Astrocyte of the cerebellum (primary cell): ENCODE measurements around the gene ABHD10.

Experiments
- DNase-seq: peaks from one replicate; pipeline ENCODE4 v3.0.0-alpha.2; 2011; ENCODE audit warnings: low read depth
- H3K4me3 ChIP-seq: 2 replicates; pipeline ENCODE4 v1.5.1; 2011; ENCODE audit warnings: mild to moderate bottlenecking, low read depth, low read length, moderate library complexity
- CTCF ChIP-seq: IDR thresholded peaks from 2 replicates; pipeline ENCODE4 v1.5.1; 2012; ENCODE audit warnings: low read length, low read depth, moderate library complexity, mild to moderate bottlenecking; ENCODE audit errors: missing control alignments
- in situ Hi-C: cut with HindIII; loops from 2 replicates; pipeline ENCODE4 v1.10.0; 2017; ENCODE audit warnings: low sequenced_read_pairs

Gene ABHD10

GRCh38 chr3:111939873-111940272, 39.0 kb upstream of the ABHD10 start:
- no peak for DNase-seq
- TF ChIP-seq CTCF = no peak
- no peak overlapping the region for H3K4me3 ChIP-seq
- in situ Hi-C loops = no loop called here

DNA sequence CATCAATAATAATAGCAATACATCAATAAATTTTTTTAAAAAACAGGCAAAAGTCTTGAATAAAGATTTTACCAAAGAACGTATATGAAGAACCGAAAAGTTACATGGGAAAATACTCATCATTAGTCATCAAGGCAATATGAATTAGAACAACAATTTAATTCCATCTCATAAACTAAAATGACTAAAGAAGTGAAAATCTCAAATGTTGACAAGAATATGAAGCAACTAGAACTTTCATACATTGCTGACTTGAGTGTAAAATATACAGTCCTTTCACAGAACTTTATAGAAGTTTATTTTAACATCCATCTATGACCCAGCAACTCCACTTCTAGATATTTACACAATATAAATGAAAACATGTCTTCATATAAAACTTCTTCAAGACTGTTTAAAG, 35.3 kb upstream of the ABHD10 start:
- in situ Hi-C loops = no loop called here

GRCh38 chr3:111944372-111944771, 34.5 kb upstream of the ABHD10 start:
- in situ Hi-C loops = no loop called here
- no peak for TF ChIP-seq CTCF
- no peak overlapping the region for H3K4me3 ChIP-seq
- no peak for DNase-seq

More for the DNA sequence above, 35.3 kb upstream of the ABHD10 start:
- no peak overlapping the region for H3K4me3 ChIP-seq
- DNase-seq = no peak
- TF ChIP-seq CTCF = no peak

DNA sequence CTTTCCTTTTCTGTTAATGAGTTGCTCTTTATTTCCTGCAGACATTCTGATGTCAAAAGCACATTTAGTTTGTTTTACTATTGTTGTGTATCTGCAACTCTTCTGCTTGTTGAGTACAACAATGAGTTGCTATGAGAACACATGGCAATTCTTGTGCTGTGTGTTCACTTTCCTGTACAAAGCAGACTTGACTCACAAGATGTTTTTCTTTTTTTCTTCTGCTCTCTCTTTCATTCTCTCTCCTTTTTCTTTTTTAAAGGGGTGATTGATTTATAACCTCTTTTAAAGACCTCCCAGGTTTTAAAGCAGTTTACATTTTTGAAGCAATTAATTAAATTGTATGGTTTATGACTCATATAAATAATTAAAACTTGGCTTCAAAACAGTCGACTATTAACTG, 31.6 kb upstream of the ABHD10 start:
- in situ Hi-C loops = no loop called here
- TF ChIP-seq CTCF = no peak
- H3K4me3 ChIP-seq = no peak overlapping the region
- peak; percentile 15 for DNase-seq

DNA sequence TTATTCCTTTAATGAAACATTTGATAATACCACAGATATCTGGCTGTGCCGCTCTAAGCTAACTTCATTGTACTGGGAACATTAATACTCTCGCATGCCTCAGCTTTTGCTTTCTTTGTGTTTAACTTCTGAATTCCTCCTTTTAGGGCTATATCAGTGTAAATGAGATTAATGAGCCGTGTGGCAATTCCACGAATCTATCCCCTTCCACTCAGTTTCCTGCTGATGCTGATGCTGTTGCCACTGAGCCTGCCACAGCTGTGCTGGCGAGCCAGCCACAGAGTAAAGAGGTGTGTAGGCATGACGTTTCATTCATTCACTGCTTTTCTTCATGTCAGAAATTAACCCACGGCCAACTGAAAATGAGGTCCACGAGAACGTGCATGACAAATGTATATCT, 30.0 kb upstream of the ABHD10 start:
- TF ChIP-seq CTCF = no peak
- H3K4me3 ChIP-seq = no peak overlapping the region
- in situ Hi-C loops = no loop called here
- DNase-seq = no peak

GRCh38 chr3:111949712-111950111, 29.1 kb upstream of the ABHD10 start:
- DNase-seq = no peak
- in situ Hi-C loops = loop anchor here (25.0 kb wide), 1 partner anchor 237 kb away; no protein-coding TSS in a partner anchor
- no peak for TF ChIP-seq CTCF
- H3K4me3 ChIP-seq = no peak overlapping the region

DNA sequence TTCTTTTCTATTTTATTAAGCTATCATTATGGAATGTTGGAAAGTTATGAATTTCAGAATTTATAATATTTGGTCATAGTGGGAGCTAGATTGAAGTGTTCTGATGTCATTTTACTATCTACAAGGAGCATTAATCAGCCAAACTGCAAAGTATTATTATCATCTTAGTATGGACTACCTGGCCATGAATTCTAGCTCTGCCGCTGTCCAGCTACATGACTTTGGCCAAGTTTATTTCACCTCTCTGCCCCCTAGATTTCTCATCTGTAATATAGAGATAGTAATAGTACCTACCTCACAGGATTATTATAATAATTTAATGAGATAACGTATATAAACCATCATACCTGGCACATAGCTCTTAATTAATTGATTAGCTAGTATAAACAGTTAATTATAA, 27.8 kb upstream of the ABHD10 start:
- in situ Hi-C loops = loop anchor here (25.0 kb wide), 1 partner anchor 239 kb away; no protein-coding TSS in a partner anchor
- H3K4me3 ChIP-seq = no peak overlapping the region
- DNase-seq = no peak
- TF ChIP-seq CTCF = no peak
